Stomach (tissue), 9 donors: ENCODE data around the gene LYPLA2. TPM values are rescaled to one million over a fixed set of nuclear protein-coding genes. Genes with fewer than 3 reads are reported as not detected.

Experiments
- DNase-seq, 2 donors: peaks; one replicate each; pipeline versions ENCODE4 v3.0.0 to v3.0.0-alpha.2; 2013 to 2019
- H3K27ac ChIP-seq, 5 donors: fragments of 200-600 bp in 4 of 5; sonication (generic) in 4 of 5; one replicate each; pipeline ENCODE4 v1.5.1; 2013 to 2019; ENCODE audit warnings: mild to moderate bottlenecking in 1 of 5, moderate library complexity in 1 of 5
- H3K27me3 ChIP-seq, 3 donors: fragments of 200-600 bp; sonication (generic); one replicate each; pipeline ENCODE4 v1.5.1; 2017 to 2019; ENCODE audit warnings: mixed run types in 1 of 3
- H3K36me3 ChIP-seq, 4 donors: fragments of 200-600 bp; sonication (generic); 1 replicate in 3 of 4; 2 replicates in 1 of 4; pipeline ENCODE4 v1.5.1; 2016 to 2019
- H3K4me1 ChIP-seq, 4 donors: fragments of 200-600 bp; sonication (generic); one replicate each; pipeline ENCODE4 v1.5.1; 2016 to 2019
- H3K4me3 ChIP-seq, 4 donors: fragments of 200-600 bp; sonication (generic) in 3 of 4; one replicate each; pipeline ENCODE4 v1.5.1; 2016 to 2019; ENCODE audit warnings: mild to moderate bottlenecking in 1 of 4
- H3K9me3 ChIP-seq, 4 donors: fragments of 200-600 bp; sonication (generic); one replicate each; pipeline ENCODE4 v1.5.1; 2016 to 2019
- EP300 ChIP-seq: sonication (generic); formaldehyde crosslinking; IDR thresholded peaks from one replicate; pipeline ENCODE4 v1.6.1; 2017; ENCODE audit warnings: antibody characterized with exemption
- POLR2A ChIP-seq, 4 donors: fragments of 450-650 bp; IDR thresholded peaks; one replicate each; pipeline ENCODE4 v1.6.1; 2016; ENCODE audit warnings: antibody characterized with exemption in 4 of 4, control low read depth in 2 of 4, mild to moderate bottlenecking in 1 of 4, moderate library complexity in 1 of 4
- POLR2AphosphoS5 ChIP-seq, 3 donors: sonication (generic); formaldehyde crosslinking; IDR thresholded peaks; one replicate each; pipeline ENCODE4 v1.6.1; 2016; ENCODE audit warnings: antibody characterized with exemption in 3 of 3
- WGBS, 5 donors: extraction: QIAGEN DNeasy Blood & Tissue Kit in 3 of 5; methylation state at CpG; one replicate each; pipeline versions ENCODE4 v1.1.5 to v1.1.7; 2013 to 2018; 5-methylcytosine and 5-hydroxymethylcytosine counted together
- intact Hi-C: fragments of 100-400 bp; cut with DNase I; formaldehyde crosslinking; loops from one replicate; pipeline ENCODE4 v1.15.1; 2023; ENCODE audit warnings: low total_unique reads
- polyA plus RNA-seq, 3 donors: library from polyadenylated mRNA; stranded (reverse); fragments of 200-250 nt; gene quantifications; one replicate each; pipeline ENCODE4 v1.2.3, GENCODE V29; 2013
- total RNA-seq, 5 donors: library from RNA; depleted of rRNA; stranded (reverse); fragments of >200 nt; gene quantifications; one replicate each; pipeline versions ENCODE4 v1.1.0 to v1.2.3, GENCODE V29; 2014 to 2016
- TF ChIP-seq, protein P1 (sequence below), 7 experiments: fragments of 450-650 bp in 4 of 7; fragments of 200-600 bp in 3 of 7; sonication (generic) in 3 of 7; IDR thresholded peaks; one replicate each; pipeline ENCODE4 v1.5.1; 2016 to 2019; ENCODE audit warnings: antibody characterized with exemption in 7 of 7, control low read depth in 2 of 7, mild to moderate bottlenecking in 1 of 7
- donor health status: healthy with polysubstance abuse.
- donor health status: Bipolar disorder and iron deficiency.
- donor health status: healthy.

The LYPLA2 gene
- total and polyA plus RNA-seq, 8 donors = 29.0 to 85.2 (median 64.3) TPM

DNA sequence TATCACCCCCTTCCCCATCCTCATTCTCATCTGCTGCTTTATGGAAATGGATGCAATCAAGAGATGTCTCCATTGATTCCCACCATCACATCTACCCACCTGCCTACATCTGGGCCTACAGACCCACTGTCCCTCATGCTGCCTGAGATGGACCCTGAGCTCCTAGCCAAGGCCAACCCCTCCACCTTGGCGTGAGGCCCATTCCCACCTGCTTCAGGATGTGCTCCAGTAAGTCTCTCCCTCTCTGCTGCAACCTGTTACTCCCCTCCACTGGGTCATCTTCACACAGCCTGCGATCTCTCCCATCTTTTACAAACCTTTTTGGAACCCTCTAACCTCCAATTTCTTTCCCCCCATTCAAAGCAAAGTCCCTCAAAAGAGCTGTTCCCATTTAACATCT, 14.1 kb downstream of the LYPLA2 start:
- no peak for DNase-seq
- TF ChIP-seq, protein P1, sequence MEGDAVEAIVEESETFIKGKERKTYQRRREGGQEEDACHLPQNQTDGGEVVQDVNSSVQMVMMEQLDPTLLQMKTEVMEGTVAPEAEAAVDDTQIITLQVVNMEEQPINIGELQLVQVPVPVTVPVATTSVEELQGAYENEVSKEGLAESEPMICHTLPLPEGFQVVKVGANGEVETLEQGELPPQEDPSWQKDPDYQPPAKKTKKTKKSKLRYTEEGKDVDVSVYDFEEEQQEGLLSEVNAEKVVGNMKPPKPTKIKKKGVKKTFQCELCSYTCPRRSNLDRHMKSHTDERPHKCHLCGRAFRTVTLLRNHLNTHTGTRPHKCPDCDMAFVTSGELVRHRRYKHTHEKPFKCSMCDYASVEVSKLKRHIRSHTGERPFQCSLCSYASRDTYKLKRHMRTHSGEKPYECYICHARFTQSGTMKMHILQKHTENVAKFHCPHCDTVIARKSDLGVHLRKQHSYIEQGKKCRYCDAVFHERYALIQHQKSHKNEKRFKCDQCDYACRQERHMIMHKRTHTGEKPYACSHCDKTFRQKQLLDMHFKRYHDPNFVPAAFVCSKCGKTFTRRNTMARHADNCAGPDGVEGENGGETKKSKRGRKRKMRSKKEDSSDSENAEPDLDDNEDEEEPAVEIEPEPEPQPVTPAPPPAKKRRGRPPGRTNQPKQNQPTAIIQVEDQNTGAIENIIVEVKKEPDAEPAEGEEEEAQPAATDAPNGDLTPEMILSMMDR (IDR thresholded peaks at IDR 0.05) = no peak
- no peak for TF ChIP-seq POLR2A (IDR thresholded peaks at IDR 0.05)
- TF ChIP-seq EP300 = no peak
- no peak for TF ChIP-seq POLR2AphosphoS5 (IDR thresholded peaks at IDR 0.05)
- peaks cover 3 to 57% (median 39%) of the 10 kb centered on the region in 4 donors for H3K36me3 ChIP-seq

DNA sequence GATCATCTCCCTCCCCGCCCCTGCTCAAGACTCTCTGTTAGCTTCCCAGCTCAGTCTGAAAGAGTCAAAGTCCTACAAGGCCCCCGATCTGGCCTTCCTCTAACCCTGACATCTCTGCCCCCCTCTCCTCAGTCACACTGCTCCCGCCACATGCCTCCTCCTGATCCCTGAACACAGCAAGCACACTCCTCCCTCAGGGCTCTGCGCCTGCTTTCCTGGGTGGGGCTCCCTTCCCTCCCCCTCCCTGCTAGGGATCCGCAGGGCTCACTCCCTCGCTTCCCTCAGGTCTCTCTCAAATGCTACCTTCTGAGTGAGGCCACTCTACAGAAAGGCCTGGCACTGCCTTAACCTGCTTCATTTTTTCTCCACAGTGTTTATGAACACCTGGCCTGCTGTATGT, 15.3 kb downstream of the LYPLA2 start:
- intact Hi-C loops = no loop called here
- Histone ChIP-seq H3K27me3 (no peaks in the 10 kb centered on the region), H3K4me3 (no peak overlapping the region), H3K4me1 (peaks cover 18 to 28% (median 25%) of the 10 kb centered on the region in 4 donors), H3K9me3 (no peaks in the 10 kb centered on the region), H3K36me3 (peaks cover 3 to 59% (median 41%) of the 10 kb centered on the region in 4 donors), H3K27ac (no peak overlapping the region)
- WGBS, 5 donors = 75 to 93% (median 83%) methylated on average over 5 to 6 of the region's 6 CpGs
- DNase-seq = no peak
- TF ChIP-seq, protein P1 (IDR thresholded peaks at IDR 0.05) = no peak
- no peak for TF ChIP-seq POLR2AphosphoS5 (IDR thresholded peaks at IDR 0.05)

More for the DNA sequence above, 14.1 kb downstream of the LYPLA2 start:
- Histone ChIP-seq H3K27me3 (no peaks in the 10 kb centered on the region), H3K27ac (no peak overlapping the region), H3K4me3 (no peak overlapping the region), H3K4me1 (peaks cover 13 to 23% (median 16%) of the 10 kb centered on the region in 4 donors), H3K9me3 (no peaks in the 10 kb centered on the region)
- intact Hi-C loops = no loop called here
- WGBS, 5 donors = 91 to 100% (median 95%) methylated on average over 2 of the region's 2 CpGs

DNA sequence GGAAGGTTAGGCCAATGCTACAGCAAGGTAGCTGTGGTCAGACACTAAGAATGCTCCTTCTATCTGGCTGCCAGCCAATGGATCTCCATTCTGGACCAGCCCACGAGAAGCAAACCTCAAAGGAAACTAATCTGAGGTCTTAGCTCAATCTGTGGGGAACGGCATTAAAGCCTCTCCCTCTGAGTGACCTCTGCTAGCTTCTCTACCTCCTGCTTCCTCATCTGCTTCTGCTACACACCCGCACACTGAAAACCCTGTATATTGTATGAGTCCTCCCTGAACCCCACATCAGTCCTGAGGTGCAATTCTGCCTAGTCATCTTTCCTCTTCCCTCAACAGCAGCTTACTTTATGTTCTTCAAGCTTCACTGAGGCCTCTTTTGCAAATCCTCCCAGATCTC, 16.5 kb downstream of the LYPLA2 start:
- no peak for TF ChIP-seq EP300
- TF ChIP-seq, protein P1 (IDR thresholded peaks at IDR 0.05) = no peak
- no peak for TF ChIP-seq POLR2AphosphoS5 (IDR thresholded peaks at IDR 0.05)
- TF ChIP-seq POLR2A (IDR thresholded peaks at IDR 0.05) = no peak

DNA sequence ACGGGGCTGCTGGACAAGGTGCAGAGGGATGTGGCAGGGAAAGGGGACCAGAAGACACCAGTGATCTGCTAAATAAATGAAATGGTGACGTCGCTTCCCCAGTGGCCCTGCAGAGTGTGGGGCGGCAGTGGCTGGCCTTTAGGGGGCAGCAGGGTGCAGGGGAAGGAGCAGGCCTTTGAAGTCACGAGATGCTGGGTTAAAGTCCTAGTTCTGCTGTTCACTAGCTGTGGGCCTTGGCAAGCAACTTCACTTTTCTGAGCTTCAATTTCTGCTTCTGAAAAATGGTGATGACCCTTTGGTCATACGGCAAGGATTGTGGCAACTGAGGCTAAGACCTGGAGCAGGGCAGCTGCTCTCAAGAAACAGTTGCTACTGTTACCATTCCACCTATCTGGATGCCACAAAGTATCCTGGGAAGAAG, 18.8 kb downstream of the LYPLA2 start:
- Histone ChIP-seq H3K4me3 (no peak overlapping the region), H3K27me3 (no peaks in the 10 kb centered on the region), H3K27ac (peak overlapping the region in 4 of 5 donors; percentile 21 to 56 (median 28)), H3K9me3 (no peaks in the 10 kb centered on the region), H3K4me1 (peaks cover 8 to 22% (median 18%) of the 10 kb centered on the region in 4 donors), H3K36me3 (peaks cover 13 to 73% (median 60%) of the 10 kb centered on the region in 4 donors)
- peak; percentile 85 to 92 for DNase-seq
- intact Hi-C loops = no loop called here
- TF ChIP-seq, protein P1 (IDR thresholded peaks at IDR 0.05) = peak in 5 of 7 experiments; percentile 56 to 90 (median 75)
- TF ChIP-seq POLR2A (IDR thresholded peaks at IDR 0.05) (no peak), EP300 (no peak), POLR2AphosphoS5 (IDR thresholded peaks at IDR 0.05) (peak in 1 of 3 donors; percentile 51)
- 10 to 22% (median 14%) methylated on average over 6 of the region's 6 CpGs for WGBS, 5 donors

More for the DNA sequence above, 16.5 kb downstream of the LYPLA2 start:
- WGBS, 5 donors = 48 to 56% (median 52%) methylated on average over 3 of the region's 3 CpGs
- no peak overlapping the region for H3K4me3 ChIP-seq
- no peaks in the 10 kb centered on the region for H3K9me3 ChIP-seq
- DNase-seq = no peak
- peaks cover 8 to 22% (median 18%) of the 10 kb centered on the region in 4 donors for H3K4me1 ChIP-seq
- intact Hi-C loops = no loop called here
- H3K27ac ChIP-seq = no peak overlapping the region
- peaks cover 3 to 70% (median 50%) of the 10 kb centered on the region in 4 donors for H3K36me3 ChIP-seq
- no peaks in the 10 kb centered on the region for H3K27me3 ChIP-seq
